Right lobe of liver (tissue), 6 donors: ENCODE measurements around the gene TRIM43B. TPM values are rescaled to one million over a fixed set of nuclear protein-coding genes. Genes with fewer than 3 reads are reported as not detected.
"Not testable (repeated sequence)": the region's sequence is repeated elsewhere in the genome, so short reads cannot be mapped to it uniquely, and the experiment has no call there.

Experiments used
- ATAC-seq, 4 donors: fragments of 200-7000 bp; cut with Tn5 transposase; one replicate each; pipeline ENCODE4 v1.9.1; 2020; ENCODE audit warnings: mild to moderate bottlenecking in 4 of 4, moderate library complexity in 4 of 4
- DNase-seq, 3 donors: peaks; one replicate each; pipeline ENCODE4 v3.0.0-alpha.2; 2020
- H3K27ac ChIP-seq, 3 donors: fragments of 200-600 bp; one replicate each; pipeline ENCODE4 v1.8.0; 2022
- H3K27me3 ChIP-seq, 2 donors: fragments of 200-600 bp; one replicate each; pipeline ENCODE4 v1.8.0; 2022
- H3K36me3 ChIP-seq, 4 donors: fragments of 200-600 bp; sonication (generic) in 1 of 4; one replicate each; pipeline versions ENCODE4 v1.5.1 to v1.8.0; 2017 to 2022; ENCODE audit warnings: control low read depth in 1 of 4
- H3K4me1 ChIP-seq, 4 donors: fragments of 200-600 bp; sonication (generic) in 1 of 4; one replicate each; pipeline versions ENCODE4 v1.5.1 to v1.8.0; 2017 to 2022; ENCODE audit warnings: control low read depth in 1 of 4
- H3K4me3 ChIP-seq, 3 donors: fragments of 200-600 bp; one replicate each; pipeline ENCODE4 v1.8.0; 2022
- H3K9me3 ChIP-seq, 4 donors: fragments of 200-600 bp; sonication (generic) in 1 of 4; one replicate each; pipeline versions ENCODE4 v1.5.1 to v1.8.0; 2017 to 2022; ENCODE audit warnings: control low read depth in 1 of 4
- CTCF ChIP-seq, 4 donors: fragments of 200-600 bp in 3 of 4; fragments of 450-650 bp in 1 of 4; IDR thresholded peaks; one replicate each; pipeline versions ENCODE4 v1.5.1 to v1.8.0; 2016 to 2022; ENCODE audit warnings: antibody characterized with exemption in 4 of 4, mild to moderate bottlenecking in 2 of 4
- POLR2A ChIP-seq: fragments of 450-650 bp; IDR thresholded peaks from one replicate; pipeline ENCODE4 v1.6.1; 2017; ENCODE audit warnings: antibody characterized with exemption, mild to moderate bottlenecking
- WGBS: methylation state at CpG from one replicate; pipeline ENCODE4 v1.1.6; 2018; ENCODE audit warnings: low coverage, low lambda C conversion rate; ENCODE audit not compliant: insufficient coverage; ENCODE audit errors: missing lambda C conversion rate; 5-methylcytosine and 5-hydroxymethylcytosine counted together
- intact Hi-C, 2 donors: fragments of 100-400 bp; cut with DNase I; formaldehyde crosslinking; loops; one replicate each; pipeline versions ENCODE4 v1.11.2 to v1.14.1; 2022
- total RNA-seq, 6 experiments: library from RNA; depleted of rRNA in 2 of 6; stranded (reverse); fragments of >200 nt in 2 of 6; fragmentation: NEBNext Ultra II Directional in 3 of 6; extraction: Animal tissue kit (Norgen Biotek cat#: 25700) in 3 of 6; gene quantifications; one replicate each; pipeline versions ENCODE4 v1.1.0 to v1.2.4, GENCODE V29; 2016 to 2023
- donor health status: DM: no; HTN: yes; CAD: no.
- donor health status: DM: no; HTN: no; CAD: no.
- donor health status: DM: no; HTN: no; CAD: no.
- donor health status: DM: no; HTN: yes; CAD: no.
- donor health status: DM: no; HTN: yes; CAD: no.

Gene TRIM43B
- total RNA-seq, 6 experiments from 2014 or later: not detected

- H3K27ac ChIP-seq: no peak overlapping the region
- no peaks in the 10 kb centered on the region for H3K36me3 ChIP-seq
- H3K9me3 ChIP-seq: no peaks in the 10 kb centered on the region
- no peak overlapping the region for H3K4me3 ChIP-seq
- no peak for DNase-seq
- ATAC-seq: no peak
- H3K4me1 ChIP-seq: no peaks in the 10 kb centered on the region
- no peaks in the 10 kb centered on the region for H3K27me3 ChIP-seq
- intact Hi-C loops: no loop called here
- no peak for TF ChIP-seq CTCF (IDR thresholded peaks at IDR 0.05)
- no peak for TF ChIP-seq POLR2A
- 76% methylated on average over 4 of the region's 4 CpGs for WGBS
These were observed 20.7 kb upstream of the TRIM43B start for GRCh38 chr2:95505222-95505621.

- H3K4me1 ChIP-seq: no peaks in the 10 kb centered on the region
- no peak overlapping the region for H3K27ac ChIP-seq
- no peak for DNase-seq
- TF ChIP-seq POLR2A (no peak), CTCF (IDR thresholded peaks at IDR 0.05) (no peak)
- ATAC-seq: peak in 2 of 4 donors; percentile 15 to 68
- H3K9me3 ChIP-seq: no peaks in the 10 kb centered on the region
- H3K36me3 ChIP-seq: no peaks in the 10 kb centered on the region
- intact Hi-C loops: no loop called here
- no peak overlapping the region for H3K4me3 ChIP-seq
- H3K27me3 ChIP-seq: no peaks in the 10 kb centered on the region
These were observed 16.3 kb upstream of the TRIM43B start for GRCh38 chr2:95500854-95501253.

GRCh38 chr2:95492076-95492475 is 7.5 kb upstream of the TRIM43B start:
- H3K36me3 ChIP-seq, intact Hi-C loops, H3K27me3 ChIP-seq, H3K27ac ChIP-seq, DNase-seq, H3K4me1 ChIP-seq, H3K9me3 ChIP-seq, H3K4me3 ChIP-seq, ATAC-seq: not testable (repeated sequence)
- WGBS: 89% methylated on average over 1 of the region's 1 CpG

GRCh38 chr2:95475025-95475424 is 9.5 kb downstream of the TRIM43B start:
- H3K4me1 ChIP-seq, H3K27me3 ChIP-seq, H3K27ac ChIP-seq, DNase-seq, ATAC-seq, H3K9me3 ChIP-seq, H3K4me3 ChIP-seq, intact Hi-C loops, H3K36me3 ChIP-seq: not testable (repeated sequence)
- WGBS: no CpG with 5 or more reads among the region's 3 CpGs

GRCh38 chr2:95467984-95468383 is 16.6 kb downstream of the TRIM43B start:
- intact Hi-C loops: not testable (repeated sequence)
- no CpG with 5 or more reads among the region's 3 CpGs for WGBS

GRCh38 chr2:95466572-95466971 is 18.0 kb downstream of the TRIM43B start:
- DNase-seq, H3K27me3 ChIP-seq, H3K4me3 ChIP-seq, H3K36me3 ChIP-seq, intact Hi-C loops, H3K9me3 ChIP-seq, H3K4me1 ChIP-seq, H3K27ac ChIP-seq, ATAC-seq: not testable (repeated sequence)
- WGBS: no CpG with 5 or more reads among the region's 2 CpGs

More at GRCh38 chr2:95467984-95468383, 16.6 kb downstream of the TRIM43B start:
- not testable (repeated sequence) for ATAC-seq, H3K27ac ChIP-seq, H3K27me3 ChIP-seq, H3K4me1 ChIP-seq, H3K4me3 ChIP-seq, DNase-seq, H3K9me3 ChIP-seq, H3K36me3 ChIP-seq

- H3K9me3 ChIP-seq, DNase-seq, ATAC-seq, H3K36me3 ChIP-seq, H3K27ac ChIP-seq, intact Hi-C loops, H3K27me3 ChIP-seq, H3K4me3 ChIP-seq, H3K4me1 ChIP-seq: not testable (repeated sequence)
- WGBS: no CpG with 5 or more reads among the region's 3 CpGs
These were observed 21.3 kb downstream of the TRIM43B start for GRCh38 chr2:95463292-95463691.

- H3K36me3 ChIP-seq, intact Hi-C loops, H3K4me1 ChIP-seq, H3K27ac ChIP-seq, H3K27me3 ChIP-seq, DNase-seq, ATAC-seq, H3K9me3 ChIP-seq, H3K4me3 ChIP-seq: not testable (repeated sequence)
- no CpG with 5 or more reads among the region's 2 CpGs for WGBS
These were observed 39.2 kb downstream of the TRIM43B start for GRCh38 chr2:95445317-95445716.

- H3K9me3 ChIP-seq, intact Hi-C loops, H3K4me3 ChIP-seq, DNase-seq, H3K36me3 ChIP-seq, H3K27me3 ChIP-seq, H3K27ac ChIP-seq, H3K4me1 ChIP-seq: not testable (repeated sequence)
- peak in 1 of 4 donors; percentile 78 for ATAC-seq
- WGBS: no CpG with 5 or more reads among the region's 2 CpGs
These were observed 42.0 kb downstream of the TRIM43B start for GRCh38 chr2:95442474-95443099.

- H3K36me3 ChIP-seq, intact Hi-C loops, H3K4me3 ChIP-seq, H3K27ac ChIP-seq, ATAC-seq, DNase-seq, H3K9me3 ChIP-seq, H3K27me3 ChIP-seq, H3K4me1 ChIP-seq: not testable (repeated sequence)
- WGBS: 72% methylated on average over 2 of the region's 5 CpGs
These were observed 48.7 kb downstream of the TRIM43B start for GRCh38 chr2:95435872-95436209.
